T-helper 2 cell (primary cell): ENCODE measurements around the gene EIF4G2.
"Not testable (repeated sequence)": the region's sequence is repeated elsewhere in the genome, so short reads cannot be mapped to it uniquely, and the experiment has no call there.

Experiments
- DNase-seq, 5 experiments: peaks; one replicate each; pipeline versions ENCODE4 v3.0.0 to v3.0.0-alpha.2; 2012 to 2022
- total RNA-seq, 2 donors: gene quantifications; one replicate each; lab custom pipeline; 2026; lab: John Stamatoyannopoulos, UW

Gene EIF4G2
- 1,372 to 1,892 reads per million in 2 donors for total RNA-seq

DNA sequence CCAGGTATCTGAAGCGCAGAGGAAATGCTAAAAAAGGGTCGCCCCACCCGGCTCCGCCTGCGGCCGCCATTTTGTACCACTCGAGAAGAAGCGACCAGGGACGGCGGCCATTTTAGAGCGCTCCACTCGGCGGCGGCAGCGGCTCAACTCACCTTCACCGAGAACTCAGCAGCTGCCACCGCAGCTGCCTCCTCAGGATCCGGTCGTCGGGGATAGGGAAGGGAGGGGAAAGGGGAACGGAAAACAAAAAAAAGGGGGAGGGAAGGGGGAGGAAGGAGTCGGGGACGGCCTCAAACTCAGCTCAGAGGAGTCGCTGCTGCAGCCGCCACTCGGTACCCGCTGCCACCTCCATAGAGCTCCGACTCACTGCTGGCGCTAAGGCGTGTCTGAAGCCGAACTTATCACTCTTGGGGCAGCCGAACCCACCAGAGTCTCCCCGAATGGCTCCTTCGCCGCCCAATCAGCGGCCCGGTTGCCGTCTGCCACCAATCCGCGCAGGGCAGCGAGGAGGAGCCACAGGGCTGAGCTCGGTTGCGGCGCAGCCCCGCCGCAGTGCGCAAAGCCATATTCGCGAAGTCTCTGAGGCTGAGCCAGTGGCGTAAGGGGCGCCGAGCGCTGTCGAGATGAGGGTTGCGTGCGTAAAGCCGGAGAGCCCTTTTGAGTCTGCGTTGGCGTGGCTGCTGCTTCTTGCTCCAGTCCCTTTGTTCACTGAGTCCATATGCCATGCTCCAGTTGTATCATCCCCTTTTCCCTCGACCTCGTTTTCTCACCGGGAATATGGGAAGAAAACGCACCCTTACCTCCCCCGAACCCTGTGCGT is at the start of gene EIF4G2:
Gene EIF4G2 (minus strand): TSS at position 374 of the 820 bp plus-strand sequence.
- peak; percentile 92 to 99 (median 97) for DNase-seq

GRCh38 chr11:10857709-10858438 is 49.1 kb upstream of the EIF4G2 start, which contains the start of gene ZBED5:
Gene ZBED5, minus strand, starts transcription at chr11:10858053. Its CDS starts 3,108 bp downstream, at chr11:10854945.
- DNase-seq, result peak; percentile 87 to 99 (median 92)

DNA sequence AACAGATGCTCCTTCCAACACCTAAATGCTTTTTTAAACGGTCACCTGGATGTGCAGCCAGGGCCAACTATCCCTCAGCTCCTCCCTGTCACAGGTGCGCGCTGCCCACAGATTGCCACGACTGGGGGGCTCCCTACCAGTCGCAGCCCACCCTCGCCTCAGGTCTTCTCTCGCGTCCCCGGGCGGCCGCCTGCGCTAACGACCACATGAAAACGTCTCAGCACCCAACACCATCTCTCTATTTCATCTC is 48.7 kb upstream of the EIF4G2 start:
- no peak for DNase-seq

- peak in 1 of 5 experiments; percentile 2 for DNase-seq
Observed at GRCh38 chr11:10856689-10857458, 48.1 kb upstream of the EIF4G2 start.

DNA sequence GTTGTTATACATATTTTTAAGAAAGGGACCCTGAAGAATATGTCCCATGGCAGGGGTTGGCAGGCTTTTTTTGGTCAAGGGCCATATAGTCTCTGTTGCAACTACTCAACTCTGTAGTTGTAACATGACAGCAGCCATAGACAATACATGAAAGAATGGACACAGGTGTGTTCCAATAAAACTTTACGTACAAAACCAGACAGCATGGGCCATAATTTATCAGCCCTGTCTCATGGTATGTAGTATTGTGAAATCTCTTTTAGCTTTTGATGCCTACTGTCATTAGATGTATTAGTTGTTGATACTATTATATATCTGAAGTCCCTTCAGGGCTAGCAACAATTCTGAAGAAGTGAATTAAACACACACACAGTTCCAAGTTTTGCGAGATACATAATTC is 46.6 kb upstream of the EIF4G2 start:
- no peak for DNase-seq

GRCh38 chr11:10847960-10848860 is 39.5 kb upstream of the EIF4G2 start:
- DNase-seq, result no peak

GRCh38 chr11:10846660-10847059 is 37.9 kb upstream of the EIF4G2 start:
- DNase-seq, result no peak

GRCh38 chr11:10845589-10845988 is 36.9 kb upstream of the EIF4G2 start:
- DNase-seq, result no peak

DNA sequence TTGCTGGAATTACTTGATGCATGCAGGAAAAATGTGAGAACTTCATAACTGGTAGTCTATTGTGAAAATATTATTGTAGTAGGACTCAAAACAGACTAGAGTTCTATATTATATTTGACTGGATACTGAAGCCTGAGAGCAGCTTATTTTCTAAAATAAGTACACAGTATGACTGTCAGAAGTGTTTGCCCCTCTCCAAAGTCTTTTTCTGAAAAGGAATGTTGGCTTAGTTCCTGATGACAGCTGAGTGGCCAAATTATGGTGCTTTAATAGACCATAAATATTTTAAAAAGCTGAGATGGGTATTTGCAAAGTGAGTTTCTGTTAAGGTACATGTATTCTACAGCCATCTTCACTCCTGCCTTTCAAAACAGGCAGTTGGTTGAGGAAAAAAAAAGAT is 36.1 kb upstream of the EIF4G2 start:
- DNase-seq, result no peak

GRCh38 chr11:10844356-10844755 is 35.6 kb upstream of the EIF4G2 start:
- no peak for DNase-seq

- no peak for DNase-seq
Observed at GRCh38 chr11:10838881-10839280, 30.2 kb upstream of the EIF4G2 start.

DNA sequence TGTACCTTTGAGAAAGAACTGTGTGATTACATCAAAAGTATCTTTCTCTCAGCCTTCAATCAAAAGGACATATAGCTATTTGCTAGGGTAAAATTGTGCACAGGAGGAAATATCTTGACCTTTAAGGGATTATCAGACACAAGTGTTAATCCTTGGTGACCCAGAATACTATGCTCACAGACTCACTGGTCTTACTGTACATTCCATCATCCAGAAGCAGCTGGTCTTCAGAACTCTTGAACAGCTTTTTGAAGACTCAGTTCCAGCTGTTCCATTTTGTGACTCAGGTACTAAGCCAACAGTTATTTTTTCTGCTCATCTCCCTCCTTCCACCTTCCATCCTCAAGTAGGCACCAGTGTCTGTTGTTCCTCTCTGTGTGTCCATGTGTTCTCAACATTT is 29.4 kb upstream of the EIF4G2 start:
- DNase-seq, result no peak

GRCh38 chr11:10836884-10837283 is 28.2 kb upstream of the EIF4G2 start:
- not testable (repeated sequence) for DNase-seq

DNA sequence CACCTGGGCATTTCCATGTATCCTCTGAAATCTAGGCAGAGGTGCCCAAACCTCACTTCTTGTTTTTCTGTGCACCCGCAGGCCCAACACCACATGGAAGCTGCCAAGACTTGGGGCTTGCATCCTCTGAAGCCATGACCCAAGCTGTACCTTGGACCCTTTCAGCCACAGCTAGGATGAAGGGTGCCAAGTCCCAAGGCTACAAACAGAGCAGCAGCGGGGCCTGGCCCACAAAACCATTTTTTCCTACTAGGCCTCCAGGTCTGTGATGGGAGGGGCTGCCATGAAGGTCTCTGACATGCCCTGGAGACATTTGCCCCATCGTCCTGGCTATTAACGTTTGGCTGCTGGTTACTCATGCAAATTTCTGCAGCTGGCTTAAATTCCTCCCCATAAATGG is 20.4 kb upstream of the EIF4G2 start:
- DNase-seq, result no peak

- DNase-seq, result no peak
Observed at GRCh38 chr11:10828402-10828801, 19.7 kb upstream of the EIF4G2 start.

GRCh38 chr11:10824888-10825287 is 16.2 kb upstream of the EIF4G2 start:
- no peak for DNase-seq

DNA sequence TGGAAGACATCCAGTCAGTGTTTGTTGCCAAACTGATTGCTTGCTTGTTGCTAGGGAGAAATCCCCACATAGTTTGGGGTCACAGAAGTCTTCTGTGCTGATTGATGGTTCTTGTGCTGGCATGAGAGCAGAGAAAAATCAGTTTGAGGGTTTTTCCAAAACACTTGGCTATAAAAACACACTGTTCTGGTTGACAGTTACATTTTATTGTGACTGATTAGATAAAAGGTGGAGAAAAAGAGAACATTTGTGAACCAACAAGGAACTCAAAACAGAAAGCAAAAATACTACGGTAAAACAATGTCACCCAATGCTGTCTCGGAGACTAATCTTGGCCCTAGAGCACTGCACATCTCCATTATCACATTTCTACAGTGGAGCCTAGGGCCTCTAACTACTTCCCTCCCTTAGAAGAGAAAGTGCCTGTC is 14.4 kb upstream of the EIF4G2 start:
- DNase-seq, result no peak

- not testable (repeated sequence) for DNase-seq
Observed at GRCh38 chr11:10822491-10822890, 13.8 kb upstream of the EIF4G2 start.

DNA sequence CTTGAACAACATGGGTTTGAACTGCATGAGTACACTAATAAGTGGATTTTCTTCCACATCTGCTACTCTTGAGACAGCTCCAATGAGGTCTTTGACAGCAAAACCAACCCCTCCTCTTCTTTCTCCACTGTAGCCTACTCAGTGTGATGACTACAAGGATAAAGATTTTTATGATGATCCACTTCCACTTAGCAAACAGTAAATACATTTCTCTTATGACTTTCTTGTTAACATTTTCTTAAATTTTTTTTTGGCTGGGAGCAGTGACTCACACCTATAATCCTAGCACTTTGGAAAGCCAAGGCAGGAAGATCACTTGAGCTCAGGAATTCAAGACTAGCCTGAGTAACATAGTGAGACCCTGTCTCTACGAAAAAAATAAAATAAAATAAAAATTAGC is 9.9 kb upstream of the EIF4G2 start:
- DNase-seq, result no peak

GRCh38 chr11:10813945-10814344 is 5.2 kb upstream of the EIF4G2 start:
- DNase-seq, result no peak

DNA sequence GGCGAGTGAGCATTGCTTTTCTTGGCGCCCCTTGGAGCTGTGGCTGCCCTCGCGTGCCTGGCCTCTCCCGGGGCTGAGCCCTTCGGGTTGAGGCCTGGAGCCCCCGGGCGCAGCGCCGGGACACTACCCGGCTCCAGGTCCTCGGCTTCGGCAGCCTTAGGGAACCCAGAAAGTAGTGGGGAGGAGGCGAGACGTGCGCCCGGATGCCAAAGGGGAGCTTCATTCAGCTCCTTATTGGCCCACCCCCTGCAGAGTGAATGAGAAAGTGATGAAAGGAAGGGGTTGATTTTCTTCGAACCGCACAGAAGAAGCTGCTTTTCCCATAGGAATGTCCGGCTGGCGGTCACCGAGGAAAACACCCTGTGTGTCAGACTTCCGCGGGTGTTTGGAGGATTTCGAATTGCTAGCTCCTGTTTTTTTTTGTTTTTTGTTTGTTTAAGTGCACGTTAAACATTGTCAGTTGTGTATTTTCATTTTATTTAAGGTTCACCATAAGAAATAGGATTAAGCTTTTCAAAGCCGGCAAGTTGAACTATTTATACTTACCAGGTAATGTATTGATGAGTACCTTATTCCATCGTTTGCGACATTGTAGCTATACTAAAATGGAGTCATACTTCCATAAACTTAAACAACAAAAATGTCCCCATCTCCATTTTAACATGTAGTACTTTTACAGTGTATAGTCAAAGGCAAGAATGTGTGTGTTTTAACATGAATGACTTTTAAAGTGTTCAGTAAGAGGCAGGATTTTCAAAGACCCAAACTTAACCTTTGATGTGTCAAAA is 841 bp upstream of the EIF4G2 start:
- DNase-seq, result peak in 2 of 5 experiments; percentile 21 to 62

DNA sequence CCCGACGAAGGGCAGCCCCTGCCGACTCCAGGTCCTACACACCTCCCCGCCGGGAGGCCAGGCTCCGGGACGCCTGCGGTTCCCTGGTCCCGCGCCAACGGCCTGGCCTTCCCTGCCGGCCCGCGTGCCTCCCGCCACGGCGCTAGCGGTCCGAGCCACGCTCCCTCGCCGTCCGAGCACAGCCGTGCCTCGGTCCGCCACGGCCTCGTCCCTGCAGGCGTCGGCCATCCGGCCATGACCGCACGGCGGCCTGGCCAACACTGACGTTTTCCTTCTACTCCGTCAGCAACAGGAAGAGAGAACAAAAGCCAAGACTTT is 532 bp downstream of the EIF4G2 start:
- no peak for DNase-seq
